ENCODE measurements around the gene TBC1D10A.

DNA sequence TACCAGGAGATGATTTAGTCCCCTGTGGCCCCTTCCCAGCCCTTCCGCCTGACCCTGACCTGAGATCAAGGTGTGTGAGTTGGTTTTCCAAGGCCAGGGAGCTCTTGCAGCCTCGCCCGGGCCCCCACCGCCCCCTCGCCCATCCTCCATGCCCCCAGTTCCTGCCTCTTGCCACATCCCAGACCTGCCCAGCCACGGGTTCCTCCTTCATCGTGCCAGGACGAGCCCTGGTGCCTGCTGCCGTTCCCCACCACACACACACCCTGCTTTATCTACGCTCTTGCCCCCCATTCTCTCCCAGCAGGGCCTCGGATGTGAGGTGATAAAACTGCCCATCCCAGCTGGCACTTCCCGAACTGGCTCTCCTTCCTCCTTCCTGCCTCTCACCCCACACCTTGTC, 78.8 kb downstream of the TBC1D10A start:
- TF ChIP-seq POLR2A (IDR thresholded peaks at IDR 0.05), result no peak
- TF ChIP-seq, protein P1, sequence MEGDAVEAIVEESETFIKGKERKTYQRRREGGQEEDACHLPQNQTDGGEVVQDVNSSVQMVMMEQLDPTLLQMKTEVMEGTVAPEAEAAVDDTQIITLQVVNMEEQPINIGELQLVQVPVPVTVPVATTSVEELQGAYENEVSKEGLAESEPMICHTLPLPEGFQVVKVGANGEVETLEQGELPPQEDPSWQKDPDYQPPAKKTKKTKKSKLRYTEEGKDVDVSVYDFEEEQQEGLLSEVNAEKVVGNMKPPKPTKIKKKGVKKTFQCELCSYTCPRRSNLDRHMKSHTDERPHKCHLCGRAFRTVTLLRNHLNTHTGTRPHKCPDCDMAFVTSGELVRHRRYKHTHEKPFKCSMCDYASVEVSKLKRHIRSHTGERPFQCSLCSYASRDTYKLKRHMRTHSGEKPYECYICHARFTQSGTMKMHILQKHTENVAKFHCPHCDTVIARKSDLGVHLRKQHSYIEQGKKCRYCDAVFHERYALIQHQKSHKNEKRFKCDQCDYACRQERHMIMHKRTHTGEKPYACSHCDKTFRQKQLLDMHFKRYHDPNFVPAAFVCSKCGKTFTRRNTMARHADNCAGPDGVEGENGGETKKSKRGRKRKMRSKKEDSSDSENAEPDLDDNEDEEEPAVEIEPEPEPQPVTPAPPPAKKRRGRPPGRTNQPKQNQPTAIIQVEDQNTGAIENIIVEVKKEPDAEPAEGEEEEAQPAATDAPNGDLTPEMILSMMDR (IDR thresholded peaks at IDR 0.05), result no peak
